HFFc6 (cell line): ENCODE measurements around the gene OXCT2. TPM values are rescaled to one million over a fixed set of nuclear protein-coding genes. Genes with fewer than 3 reads are reported as not detected.

ENCODE experiments used
- DNase-seq: peaks from one replicate; pipeline ENCODE4 v3.0.0-alpha.2; 2018
- H3K27ac Mint-ChIP-seq: 2 replicates; pipeline ENCODE4 v1.8.0; 2020; ENCODE audit warnings: mild to moderate bottlenecking, mixed read lengths
- H3K27me3 Mint-ChIP-seq: 2 replicates; pipeline ENCODE4 v1.8.0; 2021; ENCODE audit warnings: mild to moderate bottlenecking, moderate library complexity, mixed read lengths; ENCODE audit not compliant: insufficient read depth
- H3K36me3 Mint-ChIP-seq: 2 replicates; pipeline ENCODE4 v1.8.0; 2021; ENCODE audit warnings: low read depth, mixed read lengths
- H3K4me1 Mint-ChIP-seq: 2 replicates; pipeline ENCODE4 v1.8.0; 2020; ENCODE audit warnings: low read depth, mixed read lengths
- H3K4me3 Mint-ChIP-seq: 2 replicates; pipeline ENCODE4 v1.8.0; 2020; ENCODE audit warnings: mild to moderate bottlenecking, moderate library complexity, mixed read lengths
- H3K9me3 Mint-ChIP-seq: 2 replicates; pipeline ENCODE4 v1.8.0; 2020; ENCODE audit warnings: mild to moderate bottlenecking, mixed read lengths
- total RNA-seq, 6 experiments: library from RNA; stranded (reverse); fragmentation: NEBNext Ultra II Directional; extraction: Animal tissue kit (Norgen Biotek cat#: 25700); gene quantifications; 2 replicates in 1 of 6; 3 replicates in 5 of 6; pipeline ENCODE4 v1.2.3, GENCODE V29; 2021
- TF ChIP-seq, protein P1 (sequence below): fragments of 200-600 bp; sonication (generic); IDR thresholded peaks from 2 replicates; pipeline ENCODE4 v1.5.0; 2021; ENCODE audit warnings: antibody characterized with exemption, mild to moderate bottlenecking

Gene OXCT2
- total RNA-seq, 6 experiments from 2014 or later = 0.81 to 2.3 (median 1.4) TPM

DNA sequence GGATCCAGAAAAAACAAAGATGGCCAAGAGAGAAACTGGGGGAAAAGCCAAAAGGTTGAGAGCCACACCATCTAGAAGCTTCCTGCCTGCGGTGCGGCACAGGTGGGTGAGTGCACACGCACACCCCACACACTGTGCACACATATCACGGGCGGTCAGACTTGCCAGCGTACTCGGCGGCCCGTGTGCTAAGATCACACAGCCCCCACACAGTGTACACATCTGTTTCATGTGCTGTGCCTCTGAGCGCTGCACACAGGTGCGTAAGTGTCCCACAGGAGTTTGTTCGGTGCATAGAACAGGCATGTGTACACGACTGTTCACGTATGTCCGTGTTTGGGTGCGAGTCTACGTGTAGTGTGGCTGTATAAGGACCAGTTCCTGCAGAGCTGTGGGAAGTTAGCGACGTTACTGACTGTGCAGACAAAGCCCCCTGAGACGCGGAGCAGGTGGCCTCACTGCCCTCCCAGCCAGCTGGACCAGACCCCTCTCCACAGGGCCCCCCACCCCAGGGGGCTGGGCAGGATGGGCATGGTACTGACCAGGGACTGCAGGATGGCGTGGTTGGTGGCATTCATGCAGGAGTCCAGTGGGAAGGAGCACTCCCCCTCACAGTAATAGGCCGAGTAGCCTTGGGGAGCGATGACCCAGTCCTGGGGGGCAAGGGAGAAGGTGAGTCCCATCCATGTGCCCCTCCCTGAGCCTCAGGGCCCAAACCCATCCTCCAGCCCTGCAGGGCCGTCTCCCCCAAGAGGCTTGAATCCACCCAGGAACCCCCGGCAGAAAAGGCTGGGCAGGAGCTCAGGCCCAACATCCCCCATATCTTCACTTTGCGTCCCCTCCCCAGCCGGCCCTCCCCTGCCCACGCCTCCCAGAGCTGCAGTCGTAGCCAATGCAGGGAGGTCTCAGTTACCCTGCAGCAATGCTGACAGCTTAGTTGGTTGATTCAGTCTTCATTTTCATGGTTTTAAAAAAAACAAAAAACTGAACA, 8.3 kb downstream of the OXCT2 start:
- DNase-seq = no peak
- Mint-ChIP-seq H3K9me3 (no peaks in the 10 kb centered on the region), H3K27ac (no peak overlapping the region), H3K36me3 (peaks cover 8% of the 10 kb centered on the region), H3K27me3 (peaks cover 1% of the 10 kb centered on the region), H3K4me1 (peaks cover 8% of the 10 kb centered on the region; the same call in 1 of the 2 replicates), H3K4me3 (no peak overlapping the region)
- TF ChIP-seq, protein P1, sequence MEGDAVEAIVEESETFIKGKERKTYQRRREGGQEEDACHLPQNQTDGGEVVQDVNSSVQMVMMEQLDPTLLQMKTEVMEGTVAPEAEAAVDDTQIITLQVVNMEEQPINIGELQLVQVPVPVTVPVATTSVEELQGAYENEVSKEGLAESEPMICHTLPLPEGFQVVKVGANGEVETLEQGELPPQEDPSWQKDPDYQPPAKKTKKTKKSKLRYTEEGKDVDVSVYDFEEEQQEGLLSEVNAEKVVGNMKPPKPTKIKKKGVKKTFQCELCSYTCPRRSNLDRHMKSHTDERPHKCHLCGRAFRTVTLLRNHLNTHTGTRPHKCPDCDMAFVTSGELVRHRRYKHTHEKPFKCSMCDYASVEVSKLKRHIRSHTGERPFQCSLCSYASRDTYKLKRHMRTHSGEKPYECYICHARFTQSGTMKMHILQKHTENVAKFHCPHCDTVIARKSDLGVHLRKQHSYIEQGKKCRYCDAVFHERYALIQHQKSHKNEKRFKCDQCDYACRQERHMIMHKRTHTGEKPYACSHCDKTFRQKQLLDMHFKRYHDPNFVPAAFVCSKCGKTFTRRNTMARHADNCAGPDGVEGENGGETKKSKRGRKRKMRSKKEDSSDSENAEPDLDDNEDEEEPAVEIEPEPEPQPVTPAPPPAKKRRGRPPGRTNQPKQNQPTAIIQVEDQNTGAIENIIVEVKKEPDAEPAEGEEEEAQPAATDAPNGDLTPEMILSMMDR = no peak

DNA sequence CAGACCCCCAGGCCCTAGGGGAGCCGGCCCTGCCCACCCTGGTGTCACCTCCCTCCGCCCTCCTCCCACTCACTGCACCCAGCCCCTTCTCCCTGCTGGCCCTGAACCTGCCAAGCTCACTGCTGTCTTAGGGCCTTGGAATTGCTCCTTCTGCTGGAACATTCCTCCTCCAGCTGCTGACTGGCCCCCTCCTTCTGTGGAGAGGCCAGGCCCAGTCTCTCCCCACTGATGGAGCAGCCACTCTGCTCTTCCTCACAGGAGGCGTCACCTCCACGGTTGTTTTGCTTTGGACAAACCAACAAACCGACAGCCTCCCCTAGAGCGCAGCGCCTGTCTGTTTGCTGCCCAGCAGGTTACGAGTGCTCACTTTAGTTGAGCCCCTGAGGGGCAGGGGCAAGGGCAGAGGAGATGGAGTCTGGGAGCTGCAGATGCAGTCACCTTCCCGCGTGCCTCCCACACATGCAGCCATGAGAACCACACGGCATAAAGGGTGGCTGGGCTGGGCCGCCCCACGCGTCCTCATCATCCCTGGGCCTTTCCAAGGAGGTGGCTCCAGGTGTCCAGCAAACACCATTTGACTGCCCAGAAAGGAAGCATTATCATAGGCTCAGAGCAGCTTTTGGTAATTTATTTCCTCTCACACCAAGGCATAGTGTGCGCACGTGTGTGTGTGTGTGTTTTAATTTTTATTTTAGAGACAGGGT, 9.4 kb downstream of the OXCT2 start:
- TF ChIP-seq, protein P1 = no peak
- Mint-ChIP-seq H3K36me3 (peaks cover 14% of the 10 kb centered on the region), H3K4me1 (peaks cover 8% of the 10 kb centered on the region; the same call in 1 of the 2 replicates), H3K27me3 (peaks cover 1% of the 10 kb centered on the region), H3K27ac (no peak overlapping the region), H3K9me3 (no peaks in the 10 kb centered on the region), H3K4me3 (no peak overlapping the region)
- no peak for DNase-seq

DNA sequence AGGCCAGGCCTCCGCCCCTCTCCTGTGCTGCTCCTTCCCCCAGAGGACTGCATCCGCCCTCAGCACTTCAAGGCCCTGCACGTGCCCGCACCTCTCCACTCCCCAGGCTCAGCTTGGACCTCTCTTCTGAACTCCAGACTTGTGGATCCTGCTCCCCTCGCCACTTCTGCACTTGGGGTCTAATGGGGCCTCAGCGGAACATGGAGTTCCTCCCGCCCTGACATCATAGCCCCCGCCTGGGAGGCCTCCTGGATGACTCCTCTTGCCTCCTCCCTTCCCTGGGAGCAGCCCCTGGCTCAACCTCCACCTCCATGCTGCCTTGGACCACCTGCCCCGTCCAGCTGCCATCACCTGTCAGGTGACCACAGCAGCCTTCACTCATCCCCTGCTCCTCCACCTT, 10.1 kb downstream of the OXCT2 start:
- Mint-ChIP-seq H3K36me3 (peaks cover 17% of the 10 kb centered on the region), H3K9me3 (no peaks in the 10 kb centered on the region), H3K4me3 (no peak overlapping the region), H3K4me1 (peaks cover 8% of the 10 kb centered on the region; the same call in 1 of the 2 replicates), H3K27ac (no peak overlapping the region), H3K27me3 (peaks cover 1% of the 10 kb centered on the region)
- TF ChIP-seq, protein P1 = no peak
- DNase-seq = no peak

DNA sequence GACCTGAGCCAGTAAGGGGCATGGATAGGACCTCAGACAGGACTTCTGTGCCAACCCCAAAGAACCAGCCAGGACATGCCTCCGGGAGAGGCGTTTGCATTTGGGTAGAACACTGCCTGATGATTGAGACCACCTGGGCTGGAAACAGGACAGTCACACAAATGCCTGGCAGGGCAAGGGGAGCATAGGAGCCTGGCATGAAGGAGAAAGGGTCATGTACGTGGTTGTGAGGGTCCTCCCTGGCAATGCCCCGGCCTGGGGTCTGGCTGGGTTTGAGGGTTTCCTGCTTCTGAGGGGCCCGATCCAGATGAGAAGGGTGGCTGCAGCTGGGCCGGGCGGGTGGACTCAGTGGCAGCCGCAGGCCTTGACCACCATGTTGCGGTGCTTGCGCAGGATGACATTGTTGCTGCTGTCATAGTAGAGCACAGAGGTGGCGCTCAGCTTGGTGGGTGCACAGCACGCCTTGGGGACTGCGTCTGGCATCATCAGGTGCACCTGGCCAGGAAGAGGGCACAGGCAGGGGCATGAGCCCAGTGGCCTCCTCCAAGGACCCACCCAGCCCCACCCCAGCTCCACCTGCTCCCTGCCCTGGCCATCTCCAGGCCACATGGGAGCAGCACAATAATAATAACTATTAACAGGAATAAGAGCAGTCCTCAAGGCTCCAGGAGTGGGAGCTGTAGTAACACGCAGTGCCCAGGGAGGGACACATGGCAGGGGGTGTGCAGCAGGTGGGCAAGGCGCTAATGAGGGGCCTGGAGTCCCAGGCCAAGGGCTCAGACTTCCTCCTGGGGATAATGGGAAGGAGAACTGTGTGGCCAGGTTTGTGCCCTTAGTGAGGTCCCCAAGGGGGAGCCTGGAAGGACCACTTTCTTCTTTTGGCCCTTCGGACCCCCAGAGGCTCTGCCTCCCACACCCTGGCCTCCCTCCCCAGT, 10.8 kb downstream of the OXCT2 start:
- Mint-ChIP-seq H3K36me3 (peaks cover 17% of the 10 kb centered on the region), H3K4me3 (no peak overlapping the region), H3K27me3 (peaks cover 1% of the 10 kb centered on the region), H3K27ac (no peak overlapping the region), H3K9me3 (no peaks in the 10 kb centered on the region), H3K4me1 (peaks cover 8% of the 10 kb centered on the region; the same call in 1 of the 2 replicates)
- TF ChIP-seq, protein P1 = no peak
- DNase-seq = no peak

DNA sequence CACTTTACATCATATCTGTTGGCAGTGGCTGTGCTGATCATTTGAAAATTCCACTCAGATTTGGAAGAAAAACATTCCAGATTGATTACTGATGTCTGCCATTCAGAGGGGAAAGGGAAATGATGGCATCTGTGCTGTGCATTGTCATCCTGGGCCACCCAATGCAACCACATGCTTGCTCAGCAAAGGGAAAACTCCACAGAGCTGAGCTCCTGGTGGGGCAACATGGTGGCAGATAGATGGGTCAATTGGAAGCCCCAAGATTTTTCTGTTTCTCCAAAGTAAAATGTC, 11.8 kb downstream of the OXCT2 start:
- TF ChIP-seq, protein P1 = no peak
- Mint-ChIP-seq H3K36me3 (peaks cover 17% of the 10 kb centered on the region), H3K27ac (no peak overlapping the region), H3K9me3 (no peaks in the 10 kb centered on the region), H3K4me3 (no peak overlapping the region), H3K4me1 (peaks cover 8% of the 10 kb centered on the region; the same call in 1 of the 2 replicates), H3K27me3 (peaks cover 1% of the 10 kb centered on the region)
- no peak for DNase-seq
